Measurements from ENCODE around the gene BMERB1.
"Not testable (repeated sequence)": the region's sequence is repeated elsewhere in the genome, so short reads cannot be mapped to it uniquely, and the experiment has no call there.

BMERB1 gene

GRCh38 chr16:15570666-15571065, 136.3 kb downstream of the BMERB1 start:
- not testable (repeated sequence) for DNase-seq

GRCh38 chr16:15571557-15571956, 137.2 kb downstream of the BMERB1 start:
- DNase-seq, result no peak

- no peak for DNase-seq
These were observed 138.1 kb downstream of the BMERB1 start for GRCh38 chr16:15572329-15573001.

- no peak for DNase-seq
These were observed 139.0 kb downstream of the BMERB1 start for GRCh38 chr16:15573274-15573895.

- DNase-seq, result not testable (repeated sequence)
These were observed 139.7 kb downstream of the BMERB1 start for GRCh38 chr16:15573896-15574613.

GRCh38 chr16:15574614-15574948, 140.2 kb downstream of the BMERB1 start:
- DNase-seq, result no peak

- DNase-seq, result no peak
These were observed 141.1 kb downstream of the BMERB1 start for GRCh38 chr16:15575293-15576049.

- DNase-seq, result no peak
These were observed 142.9 kb downstream of the BMERB1 start for GRCh38 chr16:15576960-15577958.

GRCh38 chr16:15578824-15579223, 144.4 kb downstream of the BMERB1 start:
- DNase-seq, result no peak

GRCh38 chr16:15581127-15581815, 146.9 kb downstream of the BMERB1 start:
- DNase-seq, result no peak

GRCh38 chr16:15583526-15583925, 149.1 kb downstream of the BMERB1 start:
- no peak for DNase-seq

- no peak for DNase-seq
These were observed 151.6 kb downstream of the BMERB1 start for GRCh38 chr16:15585956-15586355.

- DNase-seq, result no peak
These were observed 152.3 kb downstream of the BMERB1 start for GRCh38 chr16:15586716-15587115.

GRCh38 chr16:15587152-15587825, 152.9 kb downstream of the BMERB1 start:
- no peak for DNase-seq

- DNase-seq, result peak in 1 of 2 donors; percentile 16
These were observed 157.9 kb downstream of the BMERB1 start for GRCh38 chr16:15592324-15592723.

- DNase-seq, result no peak
These were observed 158.8 kb downstream of the BMERB1 start for GRCh38 chr16:15593235-15593634.

- no peak for DNase-seq
These were observed 160.4 kb downstream of the BMERB1 start for GRCh38 chr16:15594711-15595320.

- DNase-seq, result no peak
These were observed 162.7 kb downstream of the BMERB1 start for GRCh38 chr16:15597135-15597534.

GRCh38 chr16:15597822-15598647, 163.6 kb downstream of the BMERB1 start:
- no peak for DNase-seq

All from activated CD4-positive, alpha-beta T cell treated with anti-CD3 and anti-CD28 coated beads for 4 hours (primary cell).